HepG2 (cell line): Measurements from ENCODE around the gene KIF24. TPM values are rescaled to one million over a fixed set of nuclear protein-coding genes. Genes with fewer than 3 reads are reported as not detected.

Experiments used
- CENPBD1 ChIP-seq: sonication (generic); formaldehyde crosslinking; IDR thresholded peaks from 2 replicates; pipeline ENCODE4 v1.8.0; 2022; ENCODE audit warnings: missing genetic modification reagents, low read depth, mild to moderate bottlenecking, borderline replicate concordance
- HOXA5 ChIP-seq: sonication (generic); formaldehyde crosslinking; IDR thresholded peaks from 2 replicates; pipeline ENCODE4 v1.4.0; 2020; ENCODE audit warnings: missing genetic modification reagents
- MBNL3 ChIP-seq: fragments of 250-450 bp; sonication (Bioruptor Pico); conservative IDR thresholded peaks from 2 replicates; pipeline ENCODE4 v1.8.0; 2022; ENCODE audit warnings: mild to moderate bottlenecking, inconsistent platforms
- MTF2 ChIP-seq: sonication (generic); formaldehyde crosslinking; IDR thresholded peaks from 2 replicates; pipeline ENCODE4 v1.5.0; 2020; ENCODE audit warnings: missing genetic modification reagents, borderline replicate concordance
- NCOR1 ChIP-seq: fragments of 200-600 bp; sonication (generic); IDR thresholded peaks from 2 replicates; pipeline ENCODE4 v1.7.0; 2017; ENCODE audit warnings: antibody characterized with exemption, low read length, borderline replicate concordance
- NFE2L1 ChIP-seq: sonication (generic); formaldehyde crosslinking; IDR thresholded peaks from 2 replicates; pipeline ENCODE4 v1.4.0; 2020; ENCODE audit warnings: missing genetic modification reagents, mild to moderate bottlenecking, borderline replicate concordance
- POLR2G ChIP-seq: fragments of 200-400 bp; formaldehyde crosslinking; IDR thresholded peaks from 2 replicates; pipeline ENCODE4 v1.6.1; 2018; ENCODE audit warnings: mild to moderate bottlenecking, low read depth, low read length, moderate library complexity
- PRPF4 ChIP-seq: fragments of 200-400 bp; formaldehyde crosslinking; IDR thresholded peaks from 2 replicates; pipeline ENCODE4 v1.6.1; 2016; ENCODE audit warnings: low read length, low read depth; ENCODE audit not compliant: poor library complexity, severe bottlenecking
- SMAD3 ChIP-seq: sonication (generic); formaldehyde crosslinking; IDR thresholded peaks from 2 replicates; pipeline ENCODE4 v1.4.0; 2020; ENCODE audit warnings: missing genetic modification reagents
- ZBTB21 ChIP-seq: sonication (generic); formaldehyde crosslinking; IDR thresholded peaks from 2 replicates; pipeline ENCODE4 v1.4.0; 2020; ENCODE audit warnings: missing genetic modification reagents
- ZNF232 ChIP-seq: sonication (generic); formaldehyde crosslinking; IDR thresholded peaks from 2 replicates; pipeline ENCODE4 v1.4.0; 2020; ENCODE audit warnings: missing genetic modification reagents, borderline replicate concordance
- ZNF251 ChIP-seq: sonication (generic); formaldehyde crosslinking; IDR thresholded peaks from 2 replicates; pipeline ENCODE4 v1.9.0; 2021; ENCODE audit warnings: mild to moderate bottlenecking, missing genetic modification reagents
- ZNF256 ChIP-seq: sonication (generic); formaldehyde crosslinking; conservative IDR thresholded peaks from 2 replicates; pipeline ENCODE4 v1.4.0; 2020; ENCODE audit warnings: missing genetic modification reagents
- ZNF335 ChIP-seq: sonication (generic); formaldehyde crosslinking; IDR thresholded peaks from 2 replicates; pipeline ENCODE4 v1.4.0; 2020; ENCODE audit warnings: missing genetic modification reagents
- ZNF362 ChIP-seq: sonication (generic); formaldehyde crosslinking; IDR thresholded peaks from 2 replicates; pipeline ENCODE4 v1.4.0; 2020; ENCODE audit warnings: missing genetic modification reagents, mild to moderate bottlenecking, borderline replicate concordance
- ZNF451 ChIP-seq: sonication (generic); formaldehyde crosslinking; IDR thresholded peaks from 2 replicates; pipeline ENCODE4 v1.5.0; 2020; ENCODE audit warnings: mild to moderate bottlenecking, missing genetic modification reagents
- ZNF547 ChIP-seq: sonication (generic); formaldehyde crosslinking; IDR thresholded peaks from 2 replicates; pipeline ENCODE4 v1.5.1; 2020; ENCODE audit warnings: mild to moderate bottlenecking, missing genetic modification reagents
- ZSCAN29 ChIP-seq: sonication (generic); formaldehyde crosslinking; conservative IDR thresholded peaks from 2 replicates; pipeline ENCODE4 v1.4.0; 2020; ENCODE audit warnings: mild to moderate bottlenecking, missing genetic modification reagents
- polyA plus RNA-seq, 8 experiments: library from polyadenylated mRNA; depleted of rRNA in 3 of 8; stranded (reverse) in 7 of 8; unstranded in 1 of 8; fragments of >200 nt; fragmentation: Illumina TruSeq in 4 of 8; extraction: Trizol in 4 of 8; gene quantifications; 2 replicates each; pipeline versions ENCODE4 v1.2.1 to v1.2.3, GENCODE V29; 2011 to 2016; ENCODE audit warnings: low read depth in 4 of 8, missing spikeins in 1 of 8, mixed read lengths in 1 of 8; ENCODE audit not compliant: insufficient read depth in 1 of 8
- total RNA-seq, 5 experiments: library from RNA; depleted of rRNA; stranded (reverse); fragments of >200 nt; fragmentation: Illumina TruSeq; extraction: Trizol; gene quantifications; 2 replicates each; pipeline ENCODE4 v1.2.3, GENCODE V29; 2016; ENCODE audit warnings: low read depth in 1 of 5
- TF ChIP-seq, protein P1 (sequence below): sonication (generic); formaldehyde crosslinking; IDR thresholded peaks from 2 replicates; pipeline ENCODE4 v1.5.0; 2020; ENCODE audit warnings: mild to moderate bottlenecking, missing genetic modification reagents, borderline replicate concordance

Gene KIF24
- total and polyA plus RNA-seq, 2 of the 13 experiments (the other 11 are each of a cell fraction or from before 2014, with no cell fraction given): 1.1 to 3.0 TPM

DNA sequence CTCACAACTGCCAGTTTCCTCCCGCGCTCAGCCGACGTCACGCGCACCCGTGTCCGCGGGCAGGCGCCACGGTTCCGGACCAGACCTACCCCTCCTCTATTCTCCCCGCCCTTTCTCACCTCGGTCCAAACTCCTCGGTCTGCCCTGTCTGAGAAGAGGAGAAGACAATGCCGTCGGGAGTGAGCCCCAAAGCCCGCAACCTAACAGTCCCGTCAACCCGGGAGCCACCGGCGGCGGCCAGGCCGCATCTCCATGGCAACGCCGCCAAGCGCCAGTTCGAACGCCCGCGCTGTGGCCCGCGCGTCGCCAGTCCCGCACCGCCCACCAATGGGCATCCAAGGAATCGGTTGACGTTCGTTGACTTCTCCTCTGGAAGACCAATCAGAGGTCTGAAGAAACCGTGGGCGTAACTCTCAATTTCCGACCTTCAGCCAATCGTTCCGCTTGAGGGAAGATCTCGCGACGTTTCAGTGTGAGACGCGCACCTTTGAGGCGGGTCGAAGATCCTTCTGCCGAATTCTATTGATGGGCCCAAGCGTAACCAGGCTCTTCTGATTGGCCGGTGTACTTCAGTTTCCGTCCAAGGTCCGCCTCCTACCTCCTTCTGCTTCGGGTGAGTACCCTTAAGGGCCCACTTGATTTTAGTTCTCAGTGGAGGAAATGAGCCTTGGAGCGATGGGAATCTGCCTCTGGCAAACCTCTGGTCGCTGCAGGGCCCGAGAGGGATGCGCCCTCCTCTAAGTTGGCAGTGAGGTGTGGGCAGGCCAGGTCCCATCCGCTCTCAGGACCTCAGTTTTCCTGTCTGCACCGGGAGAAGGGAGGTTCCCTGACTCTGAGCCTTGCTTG, at the start of gene KIF24, which contains the start of gene NUDT2 (continued):
- no peak for TF ChIP-seq ZNF335 (CRISPR knock-in tag)
- TF ChIP-seq NFE2L1 (CRISPR knock-in tag): no peak
- 0 out of 2 replicates have a peak, but pooled peaks have one; percentile 9 for TF ChIP-seq ZSCAN29
- TF ChIP-seq POLR2G: peak; percentile 91
- TF ChIP-seq CENPBD1 (CRISPR knock-in tag): no peak
- TF ChIP-seq ZNF362 (CRISPR knock-in tag): peak; percentile 10; the same call in 1 of the 2 replicates
- peak; percentile 45; the same call in 1 of the 2 replicates for TF ChIP-seq HOXA5 (CRISPR knock-in tag)
- 0 out of 2 replicates have a peak, but pooled peaks have one; percentile 0 for TF ChIP-seq NCOR1
- no peak for TF ChIP-seq ZNF232 (CRISPR knock-in tag)
- 0 out of 2 replicates have a peak, but pooled peaks have one; percentile 25 for TF ChIP-seq ZNF251 (CRISPR knock-in tag)
- TF ChIP-seq SMAD3 (CRISPR knock-in tag): peak; percentile 12; the same call in 1 of the 2 replicates
- peak; percentile 77; the same call in 1 of the 2 replicates for TF ChIP-seq ZNF451
- TF ChIP-seq, protein P1, sequence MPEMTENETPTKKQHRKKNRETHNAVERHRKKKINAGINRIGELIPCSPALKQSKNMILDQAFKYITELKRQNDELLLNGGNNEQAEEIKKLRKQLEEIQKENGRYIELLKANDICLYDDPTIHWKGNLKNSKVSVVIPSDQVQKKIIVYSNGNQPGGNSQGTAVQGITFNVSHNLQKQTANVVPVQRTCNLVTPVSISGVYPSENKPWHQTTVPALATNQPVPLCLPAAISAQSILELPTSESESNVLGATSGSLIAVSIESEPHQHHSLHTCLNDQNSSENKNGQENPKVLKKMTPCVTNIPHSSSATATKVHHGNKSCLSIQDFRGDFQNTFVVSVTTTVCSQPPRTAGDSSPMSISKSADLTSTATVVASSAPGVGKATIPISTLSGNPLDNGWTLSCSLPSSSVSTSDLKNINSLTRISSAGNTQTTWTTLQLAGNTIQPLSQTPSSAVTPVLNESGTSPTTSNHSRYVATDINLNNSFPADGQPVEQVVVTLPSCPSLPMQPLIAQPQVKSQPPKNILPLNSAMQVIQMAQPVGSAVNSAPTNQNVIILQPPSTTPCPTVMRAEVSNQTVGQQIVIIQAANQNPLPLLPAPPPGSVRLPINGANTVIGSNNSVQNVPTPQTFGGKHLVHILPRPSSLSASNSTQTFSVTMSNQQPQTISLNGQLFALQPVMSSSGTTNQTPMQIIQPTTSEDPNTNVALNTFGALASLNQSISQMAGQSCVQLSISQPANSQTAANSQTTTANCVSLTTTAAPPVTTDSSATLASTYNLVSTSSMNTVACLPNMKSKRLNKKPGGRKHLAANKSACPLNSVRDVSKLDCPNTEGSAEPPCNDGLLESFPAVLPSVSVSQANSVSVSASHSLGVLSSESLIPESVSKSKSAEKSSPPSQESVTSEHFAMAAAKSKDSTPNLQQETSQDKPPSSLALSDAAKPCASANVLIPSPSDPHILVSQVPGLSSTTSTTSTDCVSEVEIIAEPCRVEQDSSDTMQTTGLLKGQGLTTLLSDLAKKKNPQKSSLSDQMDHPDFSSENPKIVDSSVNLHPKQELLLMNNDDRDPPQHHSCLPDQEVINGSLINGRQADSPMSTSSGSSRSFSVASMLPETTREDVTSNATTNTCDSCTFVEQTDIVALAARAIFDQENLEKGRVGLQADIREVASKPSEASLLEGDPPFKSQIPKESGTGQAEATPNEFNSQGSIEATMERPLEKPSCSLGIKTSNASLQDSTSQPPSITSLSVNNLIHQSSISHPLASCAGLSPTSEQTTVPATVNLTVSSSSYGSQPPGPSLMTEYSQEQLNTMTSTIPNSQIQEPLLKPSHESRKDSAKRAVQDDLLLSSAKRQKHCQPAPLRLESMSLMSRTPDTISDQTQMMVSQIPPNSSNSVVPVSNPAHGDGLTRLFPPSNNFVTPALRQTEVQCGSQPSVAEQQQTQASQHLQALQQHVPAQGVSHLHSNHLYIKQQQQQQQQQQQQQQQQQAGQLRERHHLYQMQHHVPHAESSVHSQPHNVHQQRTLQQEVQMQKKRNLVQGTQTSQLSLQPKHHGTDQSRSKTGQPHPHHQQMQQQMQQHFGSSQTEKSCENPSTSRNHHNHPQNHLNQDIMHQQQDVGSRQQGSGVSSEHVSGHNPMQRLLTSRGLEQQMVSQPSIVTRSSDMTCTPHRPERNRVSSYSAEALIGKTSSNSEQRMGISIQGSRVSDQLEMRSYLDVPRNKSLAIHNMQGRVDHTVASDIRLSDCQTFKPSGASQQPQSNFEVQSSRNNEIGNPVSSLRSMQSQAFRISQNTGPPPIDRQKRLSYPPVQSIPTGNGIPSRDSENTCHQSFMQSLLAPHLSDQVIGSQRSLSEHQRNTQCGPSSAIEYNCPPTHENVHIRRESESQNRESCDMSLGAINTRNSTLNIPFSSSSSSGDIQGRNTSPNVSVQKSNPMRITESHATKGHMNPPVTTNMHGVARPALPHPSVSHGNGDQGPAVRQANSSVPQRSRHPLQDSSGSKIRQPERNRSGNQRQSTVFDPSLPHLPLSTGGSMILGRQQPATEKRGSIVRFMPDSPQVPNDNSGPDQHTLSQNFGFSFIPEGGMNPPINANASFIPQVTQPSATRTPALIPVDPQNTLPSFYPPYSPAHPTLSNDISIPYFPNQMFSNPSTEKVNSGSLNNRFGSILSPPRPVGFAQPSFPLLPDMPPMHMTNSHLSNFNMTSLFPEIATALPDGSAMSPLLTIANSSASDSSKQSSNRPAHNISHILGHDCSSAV: no peak
- no peak for TF ChIP-seq MTF2
- no peak for TF ChIP-seq ZNF256 (CRISPR knock-in tag)
- TF ChIP-seq PRPF4: no peak
- TF ChIP-seq ZNF547 (CRISPR knock-in tag): peak; percentile 24
- TF ChIP-seq MBNL3 (CRISPR knock-in tag): no peak
- TF ChIP-seq ZBTB21 (CRISPR knock-in tag): no peak
